HG03045 (cell line): ENCODE measurements around the gene RAB13.

Experiments
- ATAC-seq: cut with Tn5 transposase; IDR thresholded peaks from one replicate; pipeline ENCODE4 v1.9.1; 2021; ENCODE audit warnings: mild to moderate bottlenecking, moderate library complexity; ENCODE audit not compliant: unreplicated experiment

The RAB13 gene

GRCh38 chr1:153978274-153978909, 7.7 kb downstream of the RAB13 start:
- ATAC-seq: no peak

DNA sequence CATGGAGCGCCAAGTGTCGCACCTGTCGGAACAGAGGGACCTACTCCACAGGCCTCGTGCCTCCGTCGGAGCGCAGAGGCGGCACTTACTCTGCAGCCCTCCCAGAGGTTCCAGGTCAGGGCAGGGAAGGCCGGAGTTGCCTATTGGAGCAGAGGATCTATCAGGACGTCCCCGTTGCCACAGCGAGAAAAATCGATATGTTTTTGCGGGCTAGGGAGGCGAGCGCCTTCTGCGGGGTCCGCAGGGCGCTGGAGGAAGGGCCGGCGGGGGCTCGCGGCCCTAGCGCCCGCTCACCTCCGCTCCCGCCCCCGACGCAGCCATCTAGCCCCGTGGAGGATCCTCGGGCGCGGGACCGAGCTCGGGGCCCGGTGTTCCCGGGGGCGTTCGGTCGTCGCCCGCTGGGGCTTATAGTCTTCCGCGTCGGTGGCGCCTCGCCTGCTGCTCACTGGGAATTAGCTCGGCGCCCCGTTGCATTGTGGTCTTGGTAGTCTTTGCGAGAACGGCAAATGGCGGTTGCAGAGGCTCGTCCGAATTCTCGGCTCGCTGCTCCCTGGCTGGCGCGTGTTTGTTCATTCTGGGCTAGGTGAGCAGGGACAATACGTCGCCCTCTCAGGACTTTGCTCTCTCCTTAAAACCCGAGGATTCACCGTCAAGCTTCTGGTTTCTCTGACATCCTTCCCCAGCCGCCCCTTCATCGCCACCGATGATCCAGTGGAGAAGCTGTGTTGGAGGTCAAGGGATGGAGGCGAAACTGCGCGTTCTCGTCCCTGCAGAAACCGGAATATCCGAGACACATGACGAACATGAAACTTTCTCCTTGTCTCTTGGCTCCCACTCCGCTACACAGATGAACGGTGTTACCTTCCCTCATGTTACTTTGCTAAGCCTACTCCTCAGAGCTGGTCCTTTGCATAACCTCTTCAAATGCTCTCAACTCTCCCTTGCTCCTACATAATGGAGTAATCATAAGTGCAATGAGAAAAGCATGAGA, 8.6 kb downstream of the RAB13 start, which contains the start of gene JTB:
Gene JTB, minus strand, starts transcription at position 425 of the 991 bp plus-strand sequence. Its CDS starts 422 bp downstream, at position 3.
- ATAC-seq: peak; percentile 71

DNA sequence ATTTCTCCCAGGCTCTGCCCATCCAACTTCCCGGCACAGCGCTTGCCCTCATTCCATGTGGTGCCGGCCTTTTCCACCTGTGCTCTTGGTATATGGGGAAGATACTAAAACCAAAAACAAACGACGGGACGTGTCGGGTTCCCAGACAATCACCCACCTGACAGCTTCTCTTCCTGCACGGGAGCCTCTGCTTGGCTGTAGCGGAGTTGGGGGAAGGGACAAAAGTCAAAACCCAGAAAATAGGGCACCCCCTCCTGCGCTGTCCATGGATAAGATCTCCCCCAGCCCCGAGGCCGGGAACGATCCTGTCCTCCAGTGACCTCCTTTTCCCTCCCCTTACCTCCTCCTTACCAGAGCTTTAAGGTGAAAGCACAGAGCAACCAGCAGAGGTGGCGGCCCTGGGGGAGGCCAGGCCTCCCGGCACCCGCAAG, 9.3 kb downstream of the RAB13 start:
- no peak for ATAC-seq

- ATAC-seq: no peak
Measured at GRCh38 chr1:153973525-153973924, 12.6 kb downstream of the RAB13 start.

- no peak for ATAC-seq
Measured at GRCh38 chr1:153973071-153973470, 13.1 kb downstream of the RAB13 start.

DNA sequence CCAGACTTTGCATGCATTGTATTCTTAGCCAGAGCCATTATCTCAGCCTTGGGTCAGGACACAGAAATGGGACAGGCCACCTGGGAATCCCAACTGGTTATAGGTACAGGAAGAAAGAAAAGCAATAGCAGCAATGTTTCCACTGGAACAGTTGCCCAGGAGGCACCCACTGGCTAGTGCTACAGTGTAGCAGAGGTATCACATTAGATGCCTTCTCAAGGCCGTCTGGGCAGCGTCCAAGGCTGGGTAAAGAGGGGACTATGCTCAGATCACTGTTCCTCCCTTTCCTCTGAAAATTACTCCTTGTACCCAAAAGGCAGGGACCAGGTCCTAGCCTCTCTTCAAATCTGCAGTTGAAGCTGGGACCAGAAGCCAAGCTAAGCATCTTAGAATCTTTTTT, 15.8 kb downstream of the RAB13 start:
- ATAC-seq: no peak

DNA sequence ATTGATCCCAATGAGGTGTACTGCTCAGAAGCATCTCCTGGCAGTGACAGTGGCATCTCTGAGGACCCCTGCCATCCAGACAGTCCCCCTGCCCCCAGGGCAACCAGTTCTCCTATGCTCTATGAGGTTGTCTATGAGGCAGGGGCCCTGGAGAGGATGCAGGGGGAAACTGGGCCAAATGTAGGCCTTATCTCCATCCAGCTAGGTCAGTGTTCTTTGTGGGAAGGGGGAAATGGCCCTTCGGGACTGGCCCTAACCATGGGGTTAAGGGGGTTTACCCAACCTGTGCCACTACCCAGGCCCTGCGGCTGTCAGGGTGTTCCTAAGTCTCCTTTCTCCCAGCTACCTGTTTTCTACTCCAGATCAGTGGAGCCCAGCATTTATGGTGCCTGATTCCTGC, 17.2 kb downstream of the RAB13 start:
- ATAC-seq: no peak

- no peak for ATAC-seq
Measured at GRCh38 chr1:153968408-153968807, 17.7 kb downstream of the RAB13 start.

GRCh38 chr1:153968000-153968363, 18.2 kb downstream of the RAB13 start:
- ATAC-seq: no peak

DNA sequence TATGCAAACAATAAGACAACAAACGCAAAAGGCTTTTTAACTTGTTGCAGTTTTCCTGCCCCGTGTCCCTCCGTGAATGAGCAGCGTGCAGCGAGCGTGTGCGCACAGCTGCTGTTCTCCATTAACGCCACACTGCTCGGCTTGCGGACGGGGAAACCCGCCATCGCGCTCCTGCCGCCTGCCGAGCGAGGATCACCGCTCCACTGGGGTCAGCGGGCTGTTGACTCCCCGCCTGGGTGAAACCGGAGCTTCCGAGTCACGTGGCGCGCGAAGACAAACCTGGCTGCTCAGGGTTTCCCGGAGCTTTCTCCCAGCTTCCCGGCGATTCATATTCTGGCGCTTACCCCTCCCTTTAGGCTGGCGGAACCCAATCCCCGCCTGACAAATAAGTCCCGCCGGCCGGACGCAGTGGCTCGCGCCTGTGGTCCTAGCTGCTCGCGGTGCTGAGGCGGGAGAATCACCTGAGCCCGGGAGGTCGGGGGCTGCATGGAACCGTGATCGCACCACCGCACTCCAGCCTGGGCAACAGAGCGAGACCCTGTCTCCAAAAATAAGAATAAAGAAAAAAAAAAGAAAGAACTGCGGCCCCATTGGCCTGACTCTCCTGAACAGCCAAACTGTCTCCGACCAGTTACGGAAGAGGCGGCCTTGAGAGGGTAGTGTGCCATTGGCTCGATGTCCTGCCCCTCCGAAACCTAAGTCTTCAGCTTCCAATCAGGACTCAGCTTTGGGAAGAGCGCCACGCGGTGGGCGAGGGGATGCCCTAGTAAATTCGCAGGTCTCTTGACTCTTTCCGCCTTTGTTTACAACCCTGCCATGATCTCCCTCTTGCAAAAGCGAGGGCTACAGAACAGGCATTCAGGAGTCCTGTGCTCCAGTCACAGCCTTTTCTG, 18.8 kb downstream of the RAB13 start, which contains the start of gene CREB3L4:
Gene CREB3L4, plus strand, starts transcription at position 796 of the 893 bp plus-strand sequence. CDS start 624 bp downstream, outside the sequence.
- ATAC-seq: peak; percentile 70

DNA sequence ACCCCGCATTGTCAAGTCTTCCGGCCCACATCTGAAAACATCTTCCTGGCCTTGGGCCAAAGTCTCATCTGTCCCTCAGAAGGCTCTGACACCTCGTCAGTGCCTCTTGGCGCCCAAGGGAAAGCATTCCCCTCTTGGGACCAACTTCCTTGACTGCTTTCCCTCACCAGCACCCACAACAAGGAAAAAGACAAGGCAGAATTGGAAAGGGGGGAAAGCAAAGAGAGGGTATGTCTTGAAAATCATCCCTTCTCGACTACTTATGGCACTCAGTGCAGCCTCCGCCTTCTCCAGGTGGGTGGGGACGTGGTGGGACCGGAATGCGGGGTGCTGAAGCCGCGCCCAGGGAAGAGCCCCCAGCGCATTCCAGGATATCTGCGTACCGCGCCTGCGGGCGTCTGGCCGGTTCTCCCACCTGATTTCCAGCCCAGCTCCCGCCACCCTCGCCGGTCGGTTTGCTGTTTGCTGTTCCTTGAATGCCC, 22.2 kb downstream of the RAB13 start:
- peak; percentile 2 for ATAC-seq

- ATAC-seq: peak; percentile 57
Measured at GRCh38 chr1:153963030-153963849, 22.9 kb downstream of the RAB13 start, which contains the start of gene SLC39A1. Gene SLC39A1 (minus strand): TSS chr1:153963537. CDS start chr1:153962715, 822 bp downstream.

- no peak for ATAC-seq
Measured at GRCh38 chr1:153962088-153963029, 23.8 kb downstream of the RAB13 start.

DNA sequence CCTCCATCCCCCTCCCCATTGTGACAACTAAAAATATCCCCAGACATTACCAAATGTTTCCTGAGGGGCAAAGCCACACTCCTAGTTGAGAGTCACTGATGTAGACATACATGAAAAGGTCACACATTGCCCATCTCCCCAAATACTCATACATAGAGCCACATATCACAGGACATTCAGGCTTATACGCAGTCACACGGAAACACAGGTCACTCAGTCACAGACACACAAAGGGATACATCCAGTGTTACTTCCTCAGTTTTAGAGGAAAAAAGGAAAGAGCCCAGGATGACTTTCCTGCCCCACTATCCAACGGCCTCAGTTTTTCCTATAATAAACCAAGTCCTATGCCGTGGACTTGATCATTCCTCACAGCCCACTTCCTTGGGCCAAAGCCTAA, 24.7 kb downstream of the RAB13 start:
- no peak for ATAC-seq

GRCh38 chr1:153960206-153960605, 25.9 kb downstream of the RAB13 start:
- no peak for ATAC-seq

DNA sequence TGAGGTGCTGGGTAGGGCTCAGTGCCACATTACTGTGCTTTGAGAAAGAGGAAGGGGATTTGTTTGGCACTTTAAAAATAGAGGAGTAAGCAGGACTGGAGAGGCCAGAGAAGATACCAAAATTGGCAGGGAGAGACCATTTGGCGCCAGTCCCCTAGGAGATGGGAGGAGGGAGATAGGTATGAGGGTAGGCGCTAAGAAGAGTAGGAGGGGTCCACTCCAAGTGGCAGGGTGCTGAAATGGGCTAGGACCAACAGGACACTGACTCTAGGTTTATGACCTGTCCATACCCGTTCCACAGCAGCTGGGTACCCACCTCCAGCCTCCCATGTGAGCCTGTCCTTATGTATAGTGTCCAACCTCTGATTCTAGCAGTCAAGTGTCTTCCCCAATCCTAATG, 26.7 kb downstream of the RAB13 start:
- ATAC-seq: no peak

- no peak for ATAC-seq
Measured at GRCh38 chr1:153958961-153959260, 27.2 kb downstream of the RAB13 start.

GRCh38 chr1:153958111-153958960, 27.8 kb downstream of the RAB13 start, which contains the start of gene CRTC2:
Gene CRTC2 (minus strand): TSS chr1:153958612. CDS start chr1:153958497, 115 bp downstream.
- ATAC-seq: peak; percentile 74
